KMS-11 (cell line): ENCODE measurements around the gene BTBD9.
"Not testable (repeated sequence)": the region's sequence is repeated elsewhere in the genome, so short reads cannot be mapped to it uniquely, and the experiment has no call there.

ENCODE experiments used
- H2AFZ ChIP-seq: fragments of 200-600 bp; sonication (generic); 2 replicates; pipeline ENCODE4 v1.6.1; 2016; ENCODE audit warnings: antibody characterized with exemption, mixed run types, low read depth
- H3K27ac ChIP-seq: fragments of 200-600 bp; sonication (generic); 2 replicates; pipeline ENCODE4 v1.6.1; 2016; ENCODE audit warnings: mild to moderate bottlenecking, mixed run types
- H3K27me3 ChIP-seq: fragments of 200-600 bp; sonication (generic); 2 replicates; pipeline ENCODE4 v1.6.1; 2017; ENCODE audit warnings: mild to moderate bottlenecking, low read depth, mixed run types, moderate library complexity; ENCODE audit not compliant: insufficient read depth
- H3K36me3 ChIP-seq: fragments of 200-600 bp; sonication (generic); 2 replicates; pipeline ENCODE4 v1.6.1; 2017; ENCODE audit warnings: mild to moderate bottlenecking, mixed run types; ENCODE audit not compliant: insufficient read depth
- H3K4me1 ChIP-seq: fragments of 200-600 bp; sonication (generic); 2 replicates; pipeline ENCODE4 v1.6.1; 2016; ENCODE audit warnings: mild to moderate bottlenecking, low read depth, mixed run types; ENCODE audit not compliant: poor library complexity, severe bottlenecking
- H3K4me2 ChIP-seq: fragments of 200-600 bp; sonication (generic); 2 replicates; pipeline ENCODE4 v1.7.0; 2016; ENCODE audit warnings: mild to moderate bottlenecking, mixed run types
- H3K4me3 ChIP-seq: fragments of 200-600 bp; sonication (generic); IDR thresholded peaks from 2 replicates; pipeline ENCODE4 v1.6.1; 2017; ENCODE audit warnings: low read depth, low read length, mixed read lengths; ENCODE audit not compliant: insufficient read depth
- H3K79me2 ChIP-seq: fragments of 200-600 bp; sonication (generic); 2 replicates; pipeline ENCODE4 v1.6.1; 2016; ENCODE audit warnings: low read depth, mixed run types; ENCODE audit not compliant: insufficient read depth
- H3K9ac ChIP-seq: fragments of 200-600 bp; sonication (generic); 2 replicates; pipeline ENCODE4 v1.6.1; 2016; ENCODE audit warnings: mild to moderate bottlenecking, mixed run types
- H4K20me1 ChIP-seq: fragments of 200-600 bp; sonication (generic); 2 replicates; pipeline ENCODE4 v1.6.1; 2016; ENCODE audit warnings: mild to moderate bottlenecking, mixed run types; ENCODE audit not compliant: insufficient read depth
- TF ChIP-seq, protein P1 (sequence below): fragments of 200-600 bp; sonication (generic); conservative IDR thresholded peaks from 2 replicates; pipeline ENCODE4 v1.6.1; 2017; ENCODE audit warnings: low read depth, mild to moderate bottlenecking, antibody characterized with exemption, low read length, moderate library complexity, mixed read lengths

The BTBD9 gene

GRCh38 chr6:38427492-38428210, 212.1 kb downstream of the BTBD9 start:
- H3K4me2 ChIP-seq, result no peak overlapping the region
- no peaks in the 10 kb centered on the region for H3K27me3 ChIP-seq
- no peaks in the 10 kb centered on the region for H4K20me1 ChIP-seq
- no peak overlapping the region for H3K4me3 ChIP-seq
- H3K4me1 ChIP-seq, result peaks cover 7% of the 10 kb centered on the region
- TF ChIP-seq, protein P1, sequence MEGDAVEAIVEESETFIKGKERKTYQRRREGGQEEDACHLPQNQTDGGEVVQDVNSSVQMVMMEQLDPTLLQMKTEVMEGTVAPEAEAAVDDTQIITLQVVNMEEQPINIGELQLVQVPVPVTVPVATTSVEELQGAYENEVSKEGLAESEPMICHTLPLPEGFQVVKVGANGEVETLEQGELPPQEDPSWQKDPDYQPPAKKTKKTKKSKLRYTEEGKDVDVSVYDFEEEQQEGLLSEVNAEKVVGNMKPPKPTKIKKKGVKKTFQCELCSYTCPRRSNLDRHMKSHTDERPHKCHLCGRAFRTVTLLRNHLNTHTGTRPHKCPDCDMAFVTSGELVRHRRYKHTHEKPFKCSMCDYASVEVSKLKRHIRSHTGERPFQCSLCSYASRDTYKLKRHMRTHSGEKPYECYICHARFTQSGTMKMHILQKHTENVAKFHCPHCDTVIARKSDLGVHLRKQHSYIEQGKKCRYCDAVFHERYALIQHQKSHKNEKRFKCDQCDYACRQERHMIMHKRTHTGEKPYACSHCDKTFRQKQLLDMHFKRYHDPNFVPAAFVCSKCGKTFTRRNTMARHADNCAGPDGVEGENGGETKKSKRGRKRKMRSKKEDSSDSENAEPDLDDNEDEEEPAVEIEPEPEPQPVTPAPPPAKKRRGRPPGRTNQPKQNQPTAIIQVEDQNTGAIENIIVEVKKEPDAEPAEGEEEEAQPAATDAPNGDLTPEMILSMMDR, result no peak
- H3K79me2 ChIP-seq, result no peaks in the 10 kb centered on the region
- no peak overlapping the region for H2AFZ ChIP-seq
- H3K9ac ChIP-seq, result no peak overlapping the region
- no peaks in the 10 kb centered on the region for H3K36me3 ChIP-seq
- no peak overlapping the region for H3K27ac ChIP-seq

GRCh38 chr6:38425788-38426488, 213.8 kb downstream of the BTBD9 start:
- not testable (repeated sequence) for H3K27me3 ChIP-seq, H4K20me1 ChIP-seq, H3K9ac ChIP-seq, H3K36me3 ChIP-seq, H3K4me1 ChIP-seq, H3K27ac ChIP-seq, H3K4me3 ChIP-seq, H3K4me2 ChIP-seq, H3K79me2 ChIP-seq, H2AFZ ChIP-seq

GRCh38 chr6:38423746-38424145, 216.0 kb downstream of the BTBD9 start:
- no peak overlapping the region for H3K9ac ChIP-seq
- no peak overlapping the region for H2AFZ ChIP-seq
- H4K20me1 ChIP-seq, result no peaks in the 10 kb centered on the region
- no peak overlapping the region for H3K4me3 ChIP-seq
- H3K36me3 ChIP-seq, result no peaks in the 10 kb centered on the region
- H3K4me2 ChIP-seq, result no peak overlapping the region
- H3K27ac ChIP-seq, result no peak overlapping the region
- H3K27me3 ChIP-seq, result no peaks in the 10 kb centered on the region
- H3K4me1 ChIP-seq, result no peaks in the 10 kb centered on the region
- TF ChIP-seq, protein P1, result no peak
- H3K79me2 ChIP-seq, result no peaks in the 10 kb centered on the region

DNA sequence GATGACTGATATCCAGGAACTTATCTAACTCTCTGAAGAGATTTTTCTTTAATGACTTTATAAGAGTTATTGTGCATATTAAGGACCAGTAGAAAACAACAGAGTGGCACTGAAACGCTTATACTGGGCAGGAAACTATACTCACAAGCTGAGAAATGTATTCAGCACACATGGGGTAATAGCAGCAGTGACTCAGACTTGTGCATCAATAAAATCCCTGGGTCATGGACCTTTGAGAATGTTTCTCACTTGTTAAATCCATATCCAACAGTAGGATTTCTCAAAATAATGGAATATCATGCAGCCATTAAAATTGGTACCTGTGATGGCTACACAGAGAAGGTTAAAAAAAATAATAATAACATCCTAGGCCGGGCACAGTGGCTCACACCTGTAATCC, 219.5 kb downstream of the BTBD9 start:
- Histone ChIP-seq H4K20me1 (no peaks in the 10 kb centered on the region), H3K27me3 (no peaks in the 10 kb centered on the region), H3K36me3 (no peaks in the 10 kb centered on the region), H2AFZ (no peak overlapping the region), H3K4me3 (no peak overlapping the region), H3K79me2 (no peaks in the 10 kb centered on the region), H3K27ac (no peak overlapping the region), H3K4me1 (no peaks in the 10 kb centered on the region), H3K4me2 (no peak overlapping the region), H3K9ac (no peak overlapping the region)
- TF ChIP-seq, protein P1, result no peak

- Histone ChIP-seq H3K4me1 (no peaks in the 10 kb centered on the region), H3K4me3 (no peak overlapping the region), H3K4me2 (no peak overlapping the region), H4K20me1 (no peaks in the 10 kb centered on the region), H3K36me3 (no peaks in the 10 kb centered on the region), H3K27me3 (no peaks in the 10 kb centered on the region), H2AFZ (no peak overlapping the region), H3K9ac (no peak overlapping the region), H3K27ac (no peak overlapping the region), H3K79me2 (no peaks in the 10 kb centered on the region)
- TF ChIP-seq, protein P1, result no peak
Measured at GRCh38 chr6:38417521-38417920, 222.2 kb downstream of the BTBD9 start.
